HG03571 (cell line): ENCODE results near the gene TMEM178B.

Source experiments
- ATAC-seq: cut with Tn5 transposase; IDR thresholded peaks from one replicate; pipeline ENCODE4 v1.9.1; 2021; ENCODE audit not compliant: unreplicated experiment

Gene TMEM178B

DNA sequence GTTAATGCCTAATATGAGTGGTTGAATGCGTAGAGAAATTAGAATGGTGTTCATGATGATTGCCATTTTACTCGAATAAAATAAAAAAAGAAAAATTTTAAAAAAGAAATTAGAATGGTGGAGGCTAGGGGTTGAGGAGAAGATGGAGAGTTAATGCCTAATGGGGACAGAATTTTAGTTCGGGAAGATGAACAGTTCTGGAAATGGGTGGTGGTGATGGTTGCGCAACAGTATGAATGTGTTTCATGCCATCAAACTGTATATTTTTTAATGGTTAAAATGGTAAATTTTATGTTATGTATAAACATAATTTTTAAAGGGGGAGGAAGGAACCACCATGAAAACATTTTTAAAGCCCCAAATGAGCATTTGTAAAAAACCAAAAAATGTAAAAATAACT lies 337.3 kb downstream of the TMEM178B start:
- ATAC-seq, result no peak

DNA sequence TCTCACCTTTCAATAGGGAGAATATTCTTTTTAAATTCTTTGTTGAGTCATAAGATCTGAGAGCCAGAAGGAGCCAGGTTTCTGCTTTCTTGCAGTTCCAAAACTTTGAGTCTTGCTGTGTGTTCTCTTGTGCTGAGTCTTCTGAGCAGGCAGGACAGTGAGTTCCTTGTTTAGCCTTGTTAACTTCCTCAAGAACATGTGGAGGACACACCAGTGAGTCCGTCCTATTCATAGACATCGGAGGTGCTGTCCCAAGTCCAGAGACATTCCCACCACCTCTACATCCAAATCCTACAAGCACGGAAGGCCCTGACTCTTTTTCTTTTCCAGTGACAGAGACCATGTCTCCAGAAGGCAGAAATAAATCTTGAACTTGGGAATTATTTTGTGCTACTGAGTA lies 342.1 kb downstream of the TMEM178B start:
- ATAC-seq, result no peak

DNA sequence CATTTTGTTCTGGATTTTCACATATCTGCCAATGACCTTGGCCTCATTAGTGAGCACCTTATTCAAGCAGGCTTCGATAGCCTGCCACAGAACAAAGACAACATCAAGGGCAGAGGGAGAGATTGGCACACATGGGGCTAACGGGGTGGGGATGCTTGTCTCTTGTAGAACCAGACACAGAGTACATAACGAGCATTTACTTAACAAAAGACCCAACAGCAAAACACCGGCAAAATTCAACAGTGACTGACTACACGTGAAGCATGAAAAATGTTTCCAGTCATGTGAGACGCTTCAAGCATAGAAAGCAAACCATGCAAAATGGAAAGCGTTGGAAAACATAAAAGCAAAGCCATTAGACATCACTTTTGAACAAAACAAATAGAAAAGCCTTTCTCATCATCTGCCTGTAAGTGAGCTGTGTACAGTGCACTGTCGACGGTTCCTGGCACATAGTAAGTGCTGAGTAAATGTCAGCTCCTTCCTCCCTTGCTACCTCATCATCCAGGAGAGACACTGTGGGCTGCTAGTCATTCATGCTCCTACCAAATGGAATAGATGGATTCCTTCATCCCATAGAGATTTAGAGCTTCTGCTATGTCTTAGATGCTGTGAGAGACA lies 342.9 kb downstream of the TMEM178B start:
- ATAC-seq, result no peak

DNA sequence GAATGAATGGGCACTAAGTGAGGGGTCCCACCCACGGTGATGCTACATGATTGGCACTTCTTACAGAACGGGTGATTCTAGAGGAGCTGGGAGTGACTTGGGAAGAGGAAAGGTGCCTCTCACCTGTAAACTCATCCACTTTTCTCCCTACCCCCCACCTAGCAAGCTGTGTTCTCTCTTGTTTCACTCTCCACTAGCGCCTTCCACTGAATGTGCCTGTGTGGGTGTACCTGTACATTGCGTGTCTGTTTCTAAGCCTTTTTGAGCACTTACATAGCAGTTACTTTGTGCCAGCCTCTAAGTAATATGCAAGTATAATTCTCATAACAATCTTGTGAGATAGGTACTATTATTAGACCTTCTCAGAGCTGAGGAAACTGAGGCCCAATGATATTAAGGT lies 343.6 kb downstream of the TMEM178B start:
- no peak for ATAC-seq

DNA sequence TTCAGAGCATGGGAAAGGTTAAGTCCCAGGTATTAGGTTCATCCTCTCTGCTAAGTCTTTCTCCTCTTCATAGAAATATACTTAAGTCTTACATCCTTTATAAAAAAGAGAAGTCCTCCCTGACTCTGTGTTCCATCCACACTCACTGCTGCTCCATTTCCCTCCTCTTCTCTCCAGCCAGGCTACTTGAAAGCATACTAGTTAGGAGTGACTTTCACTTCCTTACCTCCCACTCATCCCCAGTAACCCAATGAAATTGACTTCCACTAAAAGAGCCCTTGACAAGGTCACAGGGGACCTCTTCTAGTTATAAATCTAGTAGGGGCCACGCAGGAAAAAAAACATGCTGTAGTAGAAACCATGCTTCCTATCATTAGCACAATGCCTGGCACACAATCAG lies 344.2 kb downstream of the TMEM178B start:
- ATAC-seq, result no peak

DNA sequence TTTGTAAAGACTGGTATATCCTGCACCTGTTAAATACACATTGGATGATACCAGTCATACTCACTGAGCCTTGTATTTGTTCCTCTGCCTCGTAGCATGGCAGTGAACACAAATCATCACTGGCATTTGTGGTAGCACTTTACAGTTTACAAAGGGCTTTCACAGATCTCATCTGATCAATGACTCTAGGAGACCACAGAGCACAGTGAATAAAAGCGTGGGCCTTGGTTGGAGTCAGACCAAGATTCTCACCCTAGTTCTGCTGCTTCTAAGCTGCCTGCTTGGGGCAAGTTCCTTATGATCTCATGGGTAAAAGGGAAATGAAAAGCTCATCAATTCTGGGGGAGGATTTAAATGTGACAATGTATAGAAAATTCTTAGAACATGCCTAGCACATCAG lies 347.4 kb downstream of the TMEM178B start:
- no peak for ATAC-seq

DNA sequence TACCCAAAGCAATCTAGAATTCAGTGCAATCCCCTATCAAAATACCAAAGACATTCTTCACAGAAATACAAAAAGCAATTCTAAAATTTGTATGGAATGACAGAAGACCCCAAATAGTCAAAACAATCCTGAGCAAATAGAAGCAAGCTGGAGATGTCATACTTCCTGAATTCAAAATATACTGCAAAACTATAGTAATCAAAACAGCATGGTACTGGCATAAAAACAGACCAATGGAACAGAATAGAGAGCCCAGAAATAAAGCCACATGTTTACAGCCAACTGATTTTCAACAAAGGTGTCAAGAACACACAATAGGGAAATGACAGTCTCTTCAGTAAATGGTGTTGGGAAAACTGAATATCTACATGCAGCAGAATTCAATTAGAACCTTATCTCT lies 353.3 kb downstream of the TMEM178B start:
- ATAC-seq, result no peak

DNA sequence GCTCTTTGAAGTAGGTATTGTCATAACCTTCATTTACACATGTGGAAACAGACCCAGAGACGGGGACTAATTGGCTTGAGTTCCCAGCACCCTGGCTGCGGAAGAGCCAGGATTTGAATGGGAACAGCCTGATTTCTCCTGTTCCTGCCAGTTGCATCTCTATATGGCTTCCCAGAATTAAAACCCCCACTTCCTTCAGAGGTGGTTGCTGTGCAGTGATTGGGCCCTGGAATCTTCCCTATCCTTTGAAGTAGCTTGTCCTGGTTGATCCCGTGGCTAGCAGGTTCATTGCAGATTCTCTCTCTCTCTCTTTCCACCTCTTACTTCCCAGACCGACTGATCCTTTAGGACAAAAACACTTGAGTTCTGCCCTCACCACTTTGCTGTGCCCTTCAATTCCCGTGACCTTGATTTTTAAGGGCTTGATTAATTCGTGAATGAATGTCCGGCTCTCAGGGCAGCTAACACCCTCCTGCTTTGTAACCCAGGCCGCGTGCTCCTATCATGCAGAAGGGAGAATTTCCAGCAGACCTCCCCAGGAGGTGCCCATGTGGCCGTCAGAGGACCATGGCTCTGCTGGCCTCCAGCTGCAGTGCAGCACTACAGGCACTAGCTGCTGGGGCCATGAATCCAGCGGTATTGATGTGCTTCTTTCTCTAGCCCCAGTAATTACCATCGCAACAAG lies 356.7 kb downstream of the TMEM178B start:
- ATAC-seq, result no peak

DNA sequence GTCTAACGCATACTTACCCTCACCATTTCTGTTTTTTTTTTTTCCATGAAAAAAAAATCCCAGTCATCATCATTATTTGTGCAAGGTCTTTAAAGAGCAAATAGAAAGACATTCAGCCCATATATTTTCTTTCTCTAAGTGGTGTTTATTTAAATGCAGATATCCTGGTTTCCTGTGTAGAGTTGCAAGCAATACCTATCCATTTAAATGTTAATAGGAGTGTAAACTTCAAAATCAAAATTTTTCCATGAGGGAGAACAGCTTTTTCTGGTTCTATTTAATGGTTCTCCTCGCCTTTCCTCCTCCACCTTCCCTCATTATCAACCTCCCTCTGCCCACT lies 357.2 kb downstream of the TMEM178B start:
- ATAC-seq, result no peak

DNA sequence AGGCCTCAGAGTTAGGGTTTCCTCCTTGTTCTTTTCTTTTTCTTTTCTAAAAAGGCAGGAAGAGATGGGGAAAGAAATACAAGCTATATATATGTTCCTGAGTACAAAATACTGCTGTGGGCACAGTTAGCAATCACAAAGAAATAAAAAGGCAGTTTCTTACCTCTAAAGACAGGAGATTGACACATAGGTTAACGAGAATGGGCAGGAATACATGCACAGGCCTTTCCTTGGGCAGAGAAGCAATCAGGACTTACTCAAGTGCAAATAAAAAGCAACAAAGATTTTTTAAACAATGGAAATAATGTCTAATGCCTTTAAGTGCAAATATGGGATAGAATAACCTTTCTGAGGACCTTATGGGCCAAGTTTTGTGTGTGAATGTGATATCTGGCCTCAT lies 357.8 kb downstream of the TMEM178B start:
- ATAC-seq, result no peak

DNA sequence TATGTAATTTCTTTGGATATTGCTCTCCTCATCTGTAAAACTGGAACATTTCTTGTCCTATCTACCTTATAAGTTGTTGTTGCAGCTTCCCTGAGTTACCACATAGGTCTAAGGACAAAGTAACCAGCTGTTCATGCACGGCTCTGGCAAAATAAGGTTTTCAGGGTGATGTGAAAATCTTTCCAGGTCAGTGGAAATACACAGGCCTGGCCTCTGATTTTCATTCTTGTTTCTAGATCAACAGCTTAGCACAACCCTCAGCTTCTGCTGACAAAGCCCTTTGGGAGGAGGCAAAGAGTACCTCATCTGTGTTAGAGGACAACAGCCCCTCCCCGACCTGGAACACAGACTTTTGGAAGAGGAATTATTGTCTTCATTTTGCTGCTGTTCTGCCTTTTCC lies 359.8 kb downstream of the TMEM178B start:
- no peak for ATAC-seq

DNA sequence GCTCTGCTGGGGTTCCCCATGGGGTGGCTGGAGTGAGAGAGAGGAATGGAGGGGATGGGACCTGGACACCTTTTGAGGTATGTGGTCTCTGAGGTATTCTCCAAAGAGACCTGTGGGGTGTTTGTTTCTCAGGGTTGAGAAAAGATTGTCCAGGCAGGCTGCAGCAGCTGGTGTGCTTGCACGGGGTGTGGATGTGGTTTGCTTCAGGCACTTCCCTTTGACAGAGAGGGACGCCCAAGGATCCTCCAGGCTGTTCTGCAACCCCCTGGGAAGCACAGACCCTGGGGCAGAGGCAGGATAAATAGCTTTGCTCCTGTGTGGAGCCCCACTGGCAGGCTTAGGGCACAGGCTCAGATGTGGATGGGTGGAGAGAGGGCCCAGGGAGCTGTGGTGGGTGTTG lies 362.3 kb downstream of the TMEM178B start:
- ATAC-seq, result no peak

DNA sequence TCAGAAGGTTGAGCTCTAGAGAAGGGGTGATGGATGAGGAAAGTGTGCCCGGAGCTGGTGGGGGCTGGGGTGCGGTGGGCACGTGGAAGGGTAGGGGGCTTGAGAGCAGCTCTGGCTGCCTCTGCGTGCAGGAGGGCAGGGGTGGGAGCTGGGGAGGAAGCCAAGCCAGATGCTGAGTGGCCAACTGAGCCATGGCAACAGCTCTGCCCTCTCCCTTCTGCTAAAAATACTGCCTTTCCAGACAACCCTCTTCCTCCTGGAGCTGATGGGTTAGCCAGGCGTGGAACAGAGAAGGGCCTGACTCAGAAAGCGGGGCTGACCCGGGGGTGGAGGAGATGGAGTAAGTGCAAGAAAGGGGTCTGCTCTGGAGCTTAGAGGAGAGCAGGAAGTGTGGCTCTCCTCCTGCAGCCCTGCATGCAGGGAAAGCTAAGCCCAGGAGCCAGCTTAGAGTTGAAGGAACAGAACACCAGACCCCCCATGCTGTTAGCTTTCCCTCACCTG lies 362.8 kb downstream of the TMEM178B start:
- ATAC-seq, result no peak

DNA sequence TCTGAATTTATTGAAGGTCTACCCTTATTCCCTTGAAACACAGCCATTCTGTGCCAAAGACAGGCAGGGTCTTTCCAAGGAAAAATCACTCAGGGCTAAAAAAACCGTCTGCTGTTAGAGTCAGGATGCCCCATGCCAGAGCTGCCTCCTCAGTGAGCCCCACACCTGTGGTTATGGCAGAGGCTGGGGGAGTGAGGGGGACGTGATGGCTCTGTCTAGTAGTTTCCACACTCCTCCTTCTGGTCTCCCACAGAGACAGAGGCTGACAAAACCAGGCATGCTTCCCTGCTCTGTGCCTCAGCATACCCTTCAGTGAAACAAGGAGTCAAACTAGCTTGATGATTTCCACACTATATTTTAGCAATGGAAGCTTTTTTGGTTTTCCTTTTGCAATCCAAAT lies 365.3 kb downstream of the TMEM178B start:
- ATAC-seq, result no peak

DNA sequence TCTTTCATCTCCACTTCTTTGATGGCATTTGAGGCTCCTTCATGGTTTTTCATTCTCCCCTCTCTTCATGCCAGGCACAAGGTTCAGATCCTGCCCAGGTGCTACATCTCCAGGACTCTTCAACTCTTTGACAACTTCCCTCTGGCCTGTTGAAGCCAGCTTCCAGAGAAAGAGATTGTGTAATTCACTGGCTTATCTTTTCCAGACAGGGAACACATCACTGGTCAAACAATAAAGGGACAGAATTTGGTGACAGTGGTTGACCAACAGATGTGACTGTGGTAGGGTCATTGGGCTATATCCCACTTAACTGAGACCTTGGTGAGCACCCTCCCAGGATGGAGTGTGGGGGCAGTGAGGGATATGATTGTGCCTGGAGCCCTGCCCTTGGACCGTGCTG lies 365.9 kb downstream of the TMEM178B start:
- ATAC-seq, result no peak

DNA sequence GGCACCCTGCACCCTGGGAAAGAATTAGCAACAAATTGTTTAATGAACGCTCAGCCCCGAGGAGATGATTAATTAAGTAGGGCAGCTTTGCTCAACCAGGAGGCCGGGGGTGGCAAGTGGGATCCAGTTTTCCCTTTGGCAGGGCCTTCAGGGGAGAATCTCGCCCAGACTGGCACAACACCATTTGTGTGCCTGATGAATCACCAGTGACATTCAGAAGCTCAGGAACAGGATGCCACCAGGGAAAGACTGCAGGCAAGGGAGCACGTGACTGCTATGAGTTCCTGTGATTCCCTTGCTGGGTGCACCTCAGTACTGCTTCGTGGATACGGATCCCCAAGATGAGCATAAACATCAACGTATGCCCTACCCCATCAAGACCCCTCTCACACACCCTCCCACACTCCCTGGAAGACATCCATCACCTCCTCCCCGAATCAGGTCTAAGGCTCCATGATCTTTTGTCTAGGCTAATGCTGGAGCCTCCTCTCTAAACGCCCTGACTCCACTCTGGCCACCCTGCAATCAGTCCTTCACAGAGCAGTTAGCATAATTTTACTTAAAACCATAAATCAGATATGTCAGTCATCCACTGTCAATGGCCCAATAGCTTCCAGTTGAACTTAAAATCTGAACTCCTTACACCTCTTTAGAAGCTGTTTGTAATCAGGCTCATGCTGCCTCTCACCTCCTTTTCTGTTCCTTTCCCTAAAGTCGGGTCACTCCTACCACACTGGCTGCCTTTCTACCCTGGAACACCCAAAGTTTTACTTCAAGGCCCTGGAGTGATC lies 368.2 kb downstream of the TMEM178B start:
- ATAC-seq, result no peak

DNA sequence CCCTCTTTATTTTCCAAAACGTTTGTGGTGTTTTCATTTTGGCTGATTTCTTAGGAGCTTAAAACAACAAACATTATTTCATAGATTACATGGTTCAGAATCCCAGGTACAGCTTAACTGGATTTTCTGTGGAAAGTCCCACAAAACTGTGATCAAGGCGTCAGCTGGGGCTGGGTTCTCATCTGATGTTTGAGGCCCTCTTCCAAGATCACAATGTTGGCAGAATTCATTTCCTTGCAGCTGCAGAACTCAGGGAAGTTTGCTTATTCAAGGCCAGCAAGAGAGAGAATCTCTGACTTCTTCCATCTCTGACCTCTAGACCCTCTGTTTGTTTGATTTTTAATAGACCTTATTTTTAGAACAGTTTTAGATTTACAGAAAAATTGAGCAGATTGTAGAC lies 368.9 kb downstream of the TMEM178B start:
- no peak for ATAC-seq

DNA sequence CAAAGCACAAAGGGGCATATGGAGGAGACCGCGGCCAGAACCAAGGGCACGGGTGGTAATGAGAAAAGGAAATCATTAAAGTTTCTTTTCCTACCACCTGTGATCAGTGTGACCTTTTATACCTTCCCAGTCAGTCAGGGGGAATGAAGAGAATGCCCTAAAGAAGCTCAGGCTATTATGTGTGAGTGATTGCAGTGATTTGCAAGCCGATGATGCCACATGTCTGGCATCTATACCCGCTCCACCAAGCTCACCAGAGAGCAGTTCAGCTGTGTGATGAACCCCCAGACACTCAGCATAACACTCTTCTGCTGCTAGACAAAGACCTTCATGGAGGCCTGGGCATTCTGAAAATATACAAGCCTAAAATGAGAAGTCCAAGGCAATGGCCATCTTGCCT lies 371.1 kb downstream of the TMEM178B start:
- ATAC-seq, result no peak

DNA sequence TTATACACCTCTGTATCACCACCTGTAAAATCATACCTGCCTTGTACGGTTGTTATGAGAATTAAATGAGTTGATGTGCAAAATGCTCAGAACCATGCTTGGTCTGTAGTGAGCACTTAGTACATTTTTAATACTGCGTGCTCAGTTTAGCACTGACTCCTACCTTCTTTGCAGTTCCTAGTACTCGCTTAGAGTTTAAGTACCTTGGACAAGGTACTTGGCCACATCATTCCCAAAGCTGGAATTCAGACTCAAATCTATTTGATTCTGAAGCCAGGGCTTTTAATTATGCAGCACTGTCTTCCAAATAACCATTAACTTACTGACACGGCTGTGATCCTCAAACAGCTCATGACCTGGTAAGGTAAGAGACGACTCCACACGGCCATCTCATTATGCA lies 377.4 kb downstream of the TMEM178B start:
- no peak for ATAC-seq

DNA sequence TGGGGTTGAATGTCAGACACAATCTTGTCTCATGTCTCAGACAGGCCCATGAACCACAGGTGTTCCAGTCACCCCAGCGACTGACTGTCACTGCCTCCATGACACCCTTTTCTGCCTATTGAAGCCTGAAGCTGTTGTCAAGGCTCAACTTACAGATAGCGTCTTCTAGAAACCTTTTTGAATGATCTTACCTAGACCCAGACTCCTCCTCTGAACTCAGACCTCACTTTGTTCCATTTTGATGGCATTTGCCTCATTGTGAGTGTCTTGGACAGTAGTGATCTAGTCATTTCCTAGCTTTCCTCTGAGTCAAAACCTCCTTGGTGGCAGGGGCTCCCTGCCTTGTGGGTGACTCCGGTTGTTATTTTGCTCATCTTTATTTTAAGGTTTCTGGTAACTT lies 379.0 kb downstream of the TMEM178B start:
- no peak for ATAC-seq

DNA sequence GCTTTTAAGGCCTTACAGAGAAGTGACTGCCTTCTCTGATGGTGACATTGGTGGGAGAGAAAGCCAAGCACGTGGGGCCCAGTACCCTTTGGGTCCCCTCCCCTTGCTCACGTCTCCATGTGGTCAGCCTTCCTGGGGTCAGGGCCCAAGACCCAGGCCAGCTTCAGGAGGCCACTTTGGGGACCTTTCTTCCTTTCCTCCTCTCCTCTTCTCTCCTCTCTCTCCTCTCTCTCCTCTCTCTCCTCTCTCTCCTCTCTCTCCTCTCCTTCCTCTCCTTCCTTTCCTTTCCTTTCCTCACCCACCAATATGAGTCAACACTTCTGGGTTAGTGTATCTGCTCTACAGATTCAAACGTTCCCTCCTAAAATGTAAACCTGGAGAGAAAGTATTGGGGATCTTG lies 380.5 kb downstream of the TMEM178B start:
- no peak for ATAC-seq

DNA sequence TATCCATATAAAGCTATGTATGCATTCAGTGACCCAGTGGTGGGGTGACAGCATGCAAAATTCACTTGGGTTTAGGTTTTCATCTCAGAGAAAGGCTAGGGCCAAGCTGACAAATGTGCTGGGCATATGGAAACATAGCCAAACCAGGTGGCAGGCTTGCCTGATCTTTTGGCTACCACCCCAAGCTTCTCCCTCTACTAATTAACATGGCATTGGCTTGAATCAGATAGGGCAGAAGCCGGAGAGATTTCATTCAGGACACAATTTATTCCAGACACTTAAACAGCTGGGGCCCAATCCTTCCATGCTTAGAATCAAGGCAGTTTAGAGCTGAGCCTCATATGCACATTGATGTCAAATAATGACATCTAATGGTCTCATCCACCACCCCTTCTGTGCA lies 381.9 kb downstream of the TMEM178B start:
- no peak for ATAC-seq
